ENCODE data around the gene NDRG3. TPM values are rescaled to one million over a fixed set of nuclear protein-coding genes. Genes with fewer than 3 reads are reported as not detected.
"Not testable (repeated sequence)": the region's sequence is repeated elsewhere in the genome, so short reads cannot be mapped to it uniquely, and the experiment has no call there.

NDRG3 gene
- total RNA-seq, 8 experiments from 2014 or later = 13.1 to 35.8 (median 24.5) TPM

DNA sequence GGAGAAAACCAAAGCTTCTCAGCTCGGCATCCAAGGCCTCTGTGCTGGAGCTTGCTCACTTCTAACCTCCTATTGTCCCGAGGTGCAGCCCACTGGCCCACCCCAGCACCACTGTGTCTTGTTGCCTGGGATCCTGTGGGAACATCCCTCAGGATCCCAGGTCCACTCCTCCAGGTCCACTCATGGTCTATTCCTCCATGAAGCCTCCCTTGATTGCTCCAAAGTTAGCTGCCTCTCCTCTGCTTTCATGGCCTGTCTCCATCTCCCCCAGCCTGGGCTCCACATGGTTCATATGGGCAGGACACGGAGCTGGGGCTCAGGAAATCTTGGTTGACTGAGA, 113.8 kb downstream of the NDRG3 start:
- 17 to 80% (median 53%) methylated on average over 1 to 2 of the region's 3 CpGs; no CpG with 5 or more reads in 6 of the 10 experiments for WGBS, 10 experiments
- ATAC-seq (replicated peaks in 6 of 8) = no peak
- Histone ChIP-seq H3K4me3 (no peak overlapping the region), H3K4me1 (replicated peaks in 1 of 2) (no peaks in the 10 kb centered on the region), H3K27ac (no peak overlapping the region)
- in situ Hi-C loops (cut with MboI; ENCODE audit: low pct_unique_long_range_greater_than_20kb in 2 of 9, low sequenced_read_pairs in 9 of 9, unreplicated experiment in 9 of 9) = no loop called here

DNA sequence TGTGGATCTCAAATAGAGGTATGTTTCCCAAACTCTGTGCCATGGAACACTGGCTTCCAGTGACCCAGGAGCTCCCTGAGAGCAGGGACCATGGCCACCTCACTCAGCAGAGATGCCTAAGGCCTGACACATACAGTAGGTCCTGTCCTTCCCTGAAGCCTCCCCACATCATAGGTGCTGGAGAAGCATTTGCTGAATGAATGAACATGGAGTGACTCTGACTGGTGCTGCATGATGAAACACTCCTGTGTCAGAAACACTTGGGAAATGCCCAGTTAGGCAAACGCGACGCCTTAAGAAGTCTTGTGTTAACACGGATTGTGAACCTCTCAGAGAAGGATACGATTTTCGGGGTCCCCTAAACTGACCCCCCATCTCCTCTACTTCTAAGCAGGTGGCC, 114.2 kb downstream of the NDRG3 start:
- Histone ChIP-seq H3K27ac (no peak overlapping the region), H3K4me1 (replicated peaks in 1 of 2) (no peaks in the 10 kb centered on the region), H3K4me3 (no peak overlapping the region)
- 40 to 100% (median 85%) methylated on average over 1 to 6 of the region's 6 CpGs; no CpG with 5 or more reads in 3 of the 10 experiments for WGBS, 10 experiments
- no peak for ATAC-seq (replicated peaks in 6 of 8)
- in situ Hi-C loops (cut with MboI; ENCODE audit: low pct_unique_long_range_greater_than_20kb in 2 of 9, low sequenced_read_pairs in 9 of 9, unreplicated experiment in 9 of 9) = no loop called here

DNA sequence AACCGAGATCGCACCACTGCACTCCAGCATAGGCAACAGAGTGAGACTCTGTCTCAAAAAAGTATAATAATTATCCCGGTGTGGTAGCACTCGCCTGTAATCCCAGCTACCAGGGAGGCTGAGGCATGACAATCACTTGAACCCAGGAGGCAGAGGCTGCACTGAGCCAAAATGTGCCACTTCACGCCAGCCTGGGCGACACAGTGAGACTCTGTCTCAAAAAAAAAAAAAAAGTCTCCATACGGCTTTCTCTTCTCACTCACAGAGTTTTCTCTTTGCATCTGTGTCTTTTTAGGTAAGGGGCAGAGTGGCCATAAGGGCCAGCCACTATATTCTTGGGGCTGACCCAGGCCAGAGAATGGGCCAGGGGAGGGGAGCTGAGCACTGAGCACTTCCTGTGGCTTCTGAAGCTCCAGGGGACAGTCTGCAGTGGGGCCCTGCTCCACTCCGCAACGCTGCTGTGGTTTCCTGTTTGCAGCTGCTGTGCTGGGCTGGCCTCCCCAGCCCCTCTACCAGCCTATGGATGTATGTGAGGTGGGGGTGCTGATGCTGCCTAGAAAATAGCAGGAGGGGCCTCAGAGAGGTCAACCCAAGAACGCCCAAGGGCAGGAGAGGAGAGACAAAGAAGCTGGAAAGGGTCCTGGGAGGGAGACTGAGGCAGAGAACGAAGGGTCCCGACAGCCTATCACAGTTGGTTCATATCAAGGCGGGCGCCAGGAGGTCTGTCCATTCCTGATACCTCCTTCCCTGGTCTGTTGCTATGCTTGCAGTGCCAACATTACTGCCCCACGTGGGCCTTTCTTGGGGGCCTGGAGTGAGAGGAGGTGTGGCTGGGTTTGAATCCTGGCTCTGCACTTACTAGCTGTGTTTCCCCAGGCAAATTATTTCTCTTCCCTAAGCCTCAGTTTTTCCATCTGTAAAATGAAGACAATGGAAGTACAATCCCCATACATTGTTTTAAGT, 115.9 kb downstream of the NDRG3 start:
- in situ Hi-C loops (cut with MboI; ENCODE audit: low pct_unique_long_range_greater_than_20kb in 2 of 9, low sequenced_read_pairs in 9 of 9, unreplicated experiment in 9 of 9) = no loop called here
- no peaks in the 10 kb centered on the region for H3K4me1 ChIP-seq (replicated peaks in 1 of 2)
- WGBS, 10 experiments = 42 to 100% (median 71%) methylated on average over 1 to 9 of the region's 15 CpGs; no CpG with 5 or more reads in 1 of the 10 experiments
- no peak overlapping the region for H3K27ac ChIP-seq
- no peak overlapping the region for H3K4me3 ChIP-seq
- no peak for ATAC-seq (replicated peaks in 6 of 8)

DNA sequence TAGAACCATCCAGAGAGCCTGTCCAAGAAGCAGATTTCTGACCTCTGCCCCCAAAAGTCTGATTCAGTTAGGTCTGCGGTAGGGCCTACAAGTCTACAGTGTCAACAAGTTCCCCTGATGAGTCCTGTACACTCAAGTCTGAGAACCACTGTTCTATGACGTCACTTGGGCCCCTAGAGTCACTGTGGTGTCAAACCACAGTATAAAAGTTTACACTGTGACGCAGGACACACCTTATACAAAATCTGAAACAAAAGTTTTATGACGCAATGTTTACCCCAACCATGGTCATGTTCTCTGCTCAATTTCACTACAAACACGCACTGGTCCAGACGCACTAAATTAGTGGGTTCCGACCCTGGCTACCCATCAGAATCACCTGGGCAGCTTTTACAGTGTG, 117.8 kb downstream of the NDRG3 start:
- ATAC-seq (replicated peaks in 6 of 8) = no peak
- in situ Hi-C loops (cut with MboI; ENCODE audit: low pct_unique_long_range_greater_than_20kb in 2 of 9, low sequenced_read_pairs in 9 of 9, unreplicated experiment in 9 of 9) = no loop called here
- WGBS, 10 experiments = 60 to 100% (median 86%) methylated on average over 1 to 5 of the region's 7 CpGs; no CpG with 5 or more reads in 1 of the 10 experiments
- Histone ChIP-seq H3K4me3 (no peak overlapping the region), H3K4me1 (replicated peaks in 1 of 2) (no peaks in the 10 kb centered on the region), H3K27ac (no peak overlapping the region)

DNA sequence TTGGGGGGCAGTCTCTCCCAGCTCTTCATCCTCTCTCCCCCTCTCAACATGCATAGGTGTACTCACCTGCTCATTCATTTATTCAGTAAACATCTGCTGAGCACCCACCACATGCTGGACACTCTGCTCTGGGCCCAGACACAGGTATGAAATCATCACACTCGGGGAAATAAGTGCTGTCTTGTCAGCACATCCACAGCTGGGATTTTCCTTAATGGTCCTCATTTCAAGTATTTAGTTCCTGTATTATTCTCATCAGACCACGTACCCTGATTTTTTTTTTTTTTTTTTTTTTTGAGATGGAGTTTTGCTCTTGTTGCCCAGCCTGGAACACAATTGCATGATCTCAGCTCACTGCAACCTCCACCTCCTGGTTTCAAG, 121.0 kb downstream of the NDRG3 start:
- no peak for ATAC-seq (replicated peaks in 6 of 8)
- in situ Hi-C loops (cut with MboI; ENCODE audit: low pct_unique_long_range_greater_than_20kb in 2 of 9, low sequenced_read_pairs in 9 of 9, unreplicated experiment in 9 of 9) = no loop called here
- Histone ChIP-seq H3K4me3 (no peak overlapping the region), H3K27ac (no peak overlapping the region), H3K4me1 (replicated peaks in 1 of 2) (no peaks in the 10 kb centered on the region)
- WGBS, 10 experiments = 0 to 100% (median 79%) methylated on average over 1 to 2 of the region's 2 CpGs; no CpG with 5 or more reads in 3 of the 10 experiments

DNA sequence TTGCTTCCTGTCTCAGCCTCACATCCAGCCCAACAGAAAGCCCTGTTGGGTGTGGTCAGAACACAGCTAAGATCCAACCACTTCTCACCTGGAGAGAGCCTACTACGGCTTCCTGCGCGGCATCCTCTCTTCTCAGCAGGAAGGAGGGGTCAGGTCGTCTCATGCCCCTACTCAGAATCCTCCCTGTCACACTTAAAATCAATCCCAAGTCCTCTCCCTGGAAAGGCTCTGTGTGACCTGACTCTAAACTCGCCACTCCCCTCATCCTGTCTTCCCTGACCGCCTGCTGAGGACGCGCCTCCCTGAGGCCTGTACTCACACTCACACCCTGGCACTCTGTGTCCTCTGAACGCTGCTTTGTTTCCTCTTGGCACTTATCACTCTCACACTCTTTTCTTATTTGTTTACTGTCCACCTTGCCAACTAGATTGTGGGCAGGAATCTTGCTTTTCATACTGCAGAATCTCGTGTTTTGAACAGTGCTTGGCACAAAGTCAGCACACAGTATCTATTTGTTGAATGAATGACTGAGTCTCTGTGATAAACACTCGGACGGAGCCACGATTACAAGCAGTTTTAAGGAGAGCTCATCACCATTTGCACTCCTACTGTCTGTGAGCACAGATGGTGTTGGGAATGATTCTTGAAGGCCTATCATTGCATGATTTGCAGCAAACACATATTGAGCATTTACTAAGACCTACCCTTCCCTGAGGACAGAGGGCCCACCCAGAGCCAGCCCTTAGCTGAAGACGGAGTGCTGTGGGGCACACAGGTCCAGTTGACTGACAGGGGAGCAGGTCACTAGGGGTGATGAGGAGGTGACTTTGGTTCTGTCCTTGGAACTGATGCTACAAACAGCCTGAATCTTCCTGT, 121.6 kb downstream of the NDRG3 start:
- Histone ChIP-seq H3K4me1 (replicated peaks in 1 of 2) (no peaks in the 10 kb centered on the region), H3K4me3 (no peak overlapping the region), H3K27ac (no peak overlapping the region)
- in situ Hi-C loops (cut with MboI; ENCODE audit: low pct_unique_long_range_greater_than_20kb in 2 of 9, low sequenced_read_pairs in 9 of 9, unreplicated experiment in 9 of 9) = no loop called here
- WGBS, 10 experiments = 5 to 86% (median 58%) methylated on average over 1 to 10 of the region's 14 CpGs; no CpG with 5 or more reads in 1 of the 10 experiments
- ATAC-seq (replicated peaks in 6 of 8) = peak in 4 of 8 experiments; percentile 75 to 99 (median 82)

DNA sequence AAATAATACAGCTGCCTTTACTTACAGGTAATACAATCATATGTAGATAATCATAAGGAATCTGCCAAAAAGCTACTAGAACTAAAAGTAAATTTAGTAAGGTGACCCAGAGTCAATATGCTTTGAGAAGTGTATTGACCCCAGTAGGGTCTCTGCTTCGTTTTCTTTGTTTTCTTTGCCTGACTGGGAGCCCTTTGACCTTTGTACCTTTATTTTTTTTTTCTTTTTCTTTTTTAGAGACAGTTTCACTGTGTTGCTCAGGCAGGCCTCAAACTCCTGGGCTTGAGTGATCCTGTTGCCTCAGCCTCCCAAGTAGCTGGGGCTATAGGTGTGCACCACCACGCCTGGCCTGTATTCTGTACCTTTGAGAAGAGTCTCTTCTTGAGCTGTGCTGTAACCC, 122.4 kb downstream of the NDRG3 start:
- no peaks in the 10 kb centered on the region for H3K4me1 ChIP-seq (replicated peaks in 1 of 2)
- ATAC-seq (replicated peaks in 6 of 8) = no peak
- 40 to 94% (median 80%) methylated on average over 1 to 2 of the region's 2 CpGs; no CpG with 5 or more reads in 2 of the 10 experiments for WGBS, 10 experiments
- no peak overlapping the region for H3K27ac ChIP-seq
- no peak overlapping the region for H3K4me3 ChIP-seq
- in situ Hi-C loops (cut with MboI; ENCODE audit: low pct_unique_long_range_greater_than_20kb in 2 of 9, low sequenced_read_pairs in 9 of 9, unreplicated experiment in 9 of 9) = no loop called here

DNA sequence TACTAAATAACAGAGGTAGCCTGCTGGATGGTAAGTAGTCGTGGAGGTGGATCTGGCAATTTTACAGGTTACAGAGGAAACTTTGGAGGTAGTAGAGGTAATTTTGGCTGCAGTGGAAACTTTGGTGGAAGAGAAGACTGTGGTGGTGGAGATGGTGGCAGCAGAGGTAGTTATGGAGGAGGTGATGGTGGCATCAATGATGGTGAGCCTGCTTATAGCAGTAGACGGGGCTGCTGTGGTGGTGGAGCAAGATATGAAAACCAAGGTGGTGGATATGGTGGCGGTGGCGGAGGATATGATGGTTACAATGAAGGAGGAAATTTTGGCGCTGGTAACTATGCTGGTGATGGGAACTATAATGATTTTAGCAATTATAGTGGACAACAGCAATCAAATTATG, 125.0 kb downstream of the NDRG3 start:
- Histone ChIP-seq H3K4me1 (replicated peaks in 1 of 2) (no peaks in the 10 kb centered on the region), H3K4me3 (no peak overlapping the region), H3K27ac (no peak overlapping the region)
- 80 to 100% (median 93%) methylated on average over 1 to 5 of the region's 5 CpGs; no CpG with 5 or more reads in 2 of the 10 experiments for WGBS, 10 experiments
- no peak for ATAC-seq (replicated peaks in 6 of 8)
- in situ Hi-C loops (cut with MboI; ENCODE audit: low pct_unique_long_range_greater_than_20kb in 2 of 9, low sequenced_read_pairs in 9 of 9, unreplicated experiment in 9 of 9) = no loop called here

DNA sequence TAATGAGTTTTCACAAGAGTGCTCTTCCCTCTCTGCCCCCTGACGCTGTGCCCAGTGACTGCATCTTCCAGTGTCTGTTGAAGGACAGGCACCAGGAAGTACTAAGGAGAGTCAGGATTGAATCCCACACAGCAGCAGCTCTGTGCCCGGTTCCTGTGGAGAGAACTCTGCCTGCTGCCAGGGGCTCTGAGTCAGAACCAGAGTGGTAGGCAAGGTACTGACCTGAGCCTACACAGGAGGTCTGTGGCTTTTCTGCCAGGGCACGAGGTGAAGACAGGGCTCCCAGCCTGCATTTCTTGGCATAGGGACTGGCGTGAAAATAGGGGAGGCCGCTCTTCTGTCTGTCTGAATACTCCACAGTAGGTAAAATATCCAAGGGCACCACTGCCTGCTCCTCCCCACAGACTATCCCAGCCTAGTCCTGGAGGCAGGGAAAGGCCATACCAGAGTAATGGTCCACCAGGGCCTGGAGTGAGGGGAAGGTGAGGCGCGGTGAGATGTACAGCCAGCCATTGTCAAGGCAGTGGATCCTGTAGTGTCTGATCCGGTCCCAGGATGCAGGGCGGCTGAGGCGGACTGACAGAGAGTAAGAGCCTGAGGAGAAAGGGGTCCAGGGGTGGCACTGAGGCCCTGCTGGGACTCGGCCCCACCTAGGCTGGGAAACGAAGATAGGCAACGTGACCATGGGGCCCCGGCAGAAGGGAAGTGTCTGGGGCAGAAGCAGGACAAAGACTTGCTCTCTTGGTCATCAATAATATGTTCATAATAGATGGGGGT, 130.9 kb downstream of the NDRG3 start:
- no peak overlapping the region for H3K27ac ChIP-seq
- ATAC-seq (replicated peaks in 6 of 8) = no peak

DNA sequence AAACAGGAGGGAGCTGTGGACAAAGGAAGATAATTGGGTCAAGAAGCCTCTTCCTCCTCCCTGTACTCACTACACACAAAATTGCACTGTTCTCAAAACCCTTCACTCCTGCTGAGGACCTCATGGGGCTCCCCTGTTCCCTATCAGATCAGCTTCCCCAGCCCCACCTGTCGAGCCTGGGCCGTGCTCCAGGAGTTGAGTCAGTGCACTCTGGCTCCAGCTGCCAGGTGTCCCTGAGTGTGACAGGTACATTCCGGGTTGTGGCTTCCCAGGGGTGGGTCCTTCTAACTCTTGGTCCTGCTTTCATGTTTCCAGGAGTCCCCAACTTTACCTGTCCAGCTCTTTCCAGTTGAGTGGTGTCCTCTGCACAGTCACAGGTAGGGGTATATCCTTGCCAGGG, 131.9 kb downstream of the NDRG3 start:
- peak in 2 of 8 experiments; percentile 7 to 15 for ATAC-seq (replicated peaks in 6 of 8)
- in situ Hi-C loops (cut with MboI; ENCODE audit: low pct_unique_long_range_greater_than_20kb in 2 of 9, low sequenced_read_pairs in 9 of 9, unreplicated experiment in 9 of 9) = no loop called here
- 71 to 87% methylated on average over 1 to 3 of the region's 3 CpGs; no CpG with 5 or more reads in 8 of the 10 experiments for WGBS, 10 experiments
- H3K4me3 ChIP-seq = no peak overlapping the region
- H3K4me1 ChIP-seq (replicated peaks in 1 of 2) = no peaks in the 10 kb centered on the region
- H3K27ac ChIP-seq = no peak overlapping the region

More for the DNA sequence above, 130.9 kb downstream of the NDRG3 start:
- 40 to 100% (median 92%) methylated on average over 1 to 8 of the region's 14 CpGs; no CpG with 5 or more reads in 2 of the 10 experiments for whole genome bisulfite sequencing, 10 experiments
- Histone ChIP-seq H3K4me1 (replicated peaks in 1 of 2) (no peaks in the 10 kb centered on the region), H3K4me3 (no peak overlapping the region)
- in situ Hi-C loops (cut with MboI; ENCODE audit: low pct_unique_long_range_greater_than_20kb in 2 of 9, low sequenced_read_pairs in 9 of 9, unreplicated experiment in 9 of 9) = no loop called here

DNA sequence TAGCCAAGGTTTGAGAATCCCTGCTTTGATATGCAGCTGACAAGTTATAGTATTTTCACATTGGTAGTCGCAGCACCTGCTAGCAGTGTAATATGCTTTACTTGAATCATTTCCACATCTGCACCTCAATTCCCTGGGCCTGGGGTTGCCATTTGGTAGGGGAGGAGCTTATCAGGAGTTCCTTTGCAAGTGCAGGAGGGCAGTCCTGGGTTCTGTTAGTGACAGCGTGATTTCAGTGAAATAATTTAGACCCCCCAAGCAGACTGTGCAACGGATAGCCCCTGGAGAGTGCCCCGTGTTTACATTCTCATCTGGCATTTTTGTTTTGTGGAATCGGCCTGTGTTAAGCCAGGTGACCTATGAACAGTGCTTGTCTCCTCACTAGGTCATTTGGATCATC, 134.3 kb downstream of the NDRG3 start:
- peaks cover 3 to 4% of the 10 kb centered on the region in 2 donors for H3K4me1 ChIP-seq (replicated peaks in 1 of 2)
- H3K4me3 ChIP-seq = no peak overlapping the region
- H3K27ac ChIP-seq = no peak overlapping the region
- WGBS, 10 experiments = 60 to 100% (median 87%) methylated on average over 1 to 4 of the region's 5 CpGs; no CpG with 5 or more reads in 2 of the 10 experiments
- ATAC-seq (replicated peaks in 6 of 8) = no peak
- in situ Hi-C loops (cut with MboI; ENCODE audit: low pct_unique_long_range_greater_than_20kb in 2 of 9, low sequenced_read_pairs in 9 of 9, unreplicated experiment in 9 of 9) = no loop called here

DNA sequence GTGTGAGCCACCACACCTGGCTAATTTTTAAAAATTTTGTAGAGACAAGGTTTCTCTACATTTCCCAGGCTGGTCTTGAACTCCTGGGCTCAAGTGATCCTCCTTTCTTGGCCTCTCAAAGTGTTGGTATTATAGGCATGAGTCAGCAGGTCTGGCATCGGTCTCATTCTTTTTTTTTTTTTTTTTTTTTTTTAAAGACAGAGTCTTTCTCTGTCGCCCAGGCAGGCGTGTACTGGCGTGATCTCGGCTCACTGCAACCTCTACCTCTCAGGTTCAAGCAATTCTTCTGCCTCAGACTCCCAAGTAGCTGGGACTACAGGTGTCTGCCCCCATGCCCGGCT, 137.5 kb downstream of the NDRG3 start:
- 68 to 100% (median 100%) methylated on average over 1 to 5 of the region's 6 CpGs; no CpG with 5 or more reads in 2 of the 10 experiments for WGBS, 10 experiments
- ATAC-seq (replicated peaks in 6 of 8); H3K4me1 ChIP-seq (replicated peaks in 1 of 2); in situ Hi-C loops (cut with MboI; ENCODE audit: low pct_unique_long_range_greater_than_20kb in 2 of 9, low sequenced_read_pairs in 9 of 9, unreplicated experiment in 9 of 9); H3K27ac ChIP-seq; H3K4me3 ChIP-seq: not testable (repeated sequence)
